Measurements from ENCODE around the gene NEUROG1. TPM values are rescaled to one million over a fixed set of nuclear protein-coding genes. Genes with fewer than 3 reads are reported as not detected.

NEUROG1 gene
- total RNA-seq, 1 donor from 2014 or later, result 222 TPM

- peaks cover 38% of the 10 kb centered on the region for H3K4me1 Mint-ChIP-seq (ENCODE audit: low read depth, unreplicated experiment)
- H3K9me3 Mint-ChIP-seq (ENCODE audit: unreplicated experiment), result peaks cover 10% of the 10 kb centered on the region
- H3K27me3 Mint-ChIP-seq (ENCODE audit: unreplicated experiment), result peaks cover 7% of the 10 kb centered on the region
- H3K4me3 Mint-ChIP-seq (ENCODE audit: unreplicated experiment), result no peak overlapping the region
- TF ChIP-seq, protein P1, sequence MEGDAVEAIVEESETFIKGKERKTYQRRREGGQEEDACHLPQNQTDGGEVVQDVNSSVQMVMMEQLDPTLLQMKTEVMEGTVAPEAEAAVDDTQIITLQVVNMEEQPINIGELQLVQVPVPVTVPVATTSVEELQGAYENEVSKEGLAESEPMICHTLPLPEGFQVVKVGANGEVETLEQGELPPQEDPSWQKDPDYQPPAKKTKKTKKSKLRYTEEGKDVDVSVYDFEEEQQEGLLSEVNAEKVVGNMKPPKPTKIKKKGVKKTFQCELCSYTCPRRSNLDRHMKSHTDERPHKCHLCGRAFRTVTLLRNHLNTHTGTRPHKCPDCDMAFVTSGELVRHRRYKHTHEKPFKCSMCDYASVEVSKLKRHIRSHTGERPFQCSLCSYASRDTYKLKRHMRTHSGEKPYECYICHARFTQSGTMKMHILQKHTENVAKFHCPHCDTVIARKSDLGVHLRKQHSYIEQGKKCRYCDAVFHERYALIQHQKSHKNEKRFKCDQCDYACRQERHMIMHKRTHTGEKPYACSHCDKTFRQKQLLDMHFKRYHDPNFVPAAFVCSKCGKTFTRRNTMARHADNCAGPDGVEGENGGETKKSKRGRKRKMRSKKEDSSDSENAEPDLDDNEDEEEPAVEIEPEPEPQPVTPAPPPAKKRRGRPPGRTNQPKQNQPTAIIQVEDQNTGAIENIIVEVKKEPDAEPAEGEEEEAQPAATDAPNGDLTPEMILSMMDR (IDR thresholded peaks at IDR 0.05; ENCODE audit: partially characterized antibody, unreplicated experiment), result no peak
- H3K27ac Mint-ChIP-seq (ENCODE audit: unreplicated experiment), result peak overlapping the region; percentile 38
- H3K36me3 Mint-ChIP-seq (ENCODE audit: unreplicated experiment), result no peaks in the 10 kb centered on the region
- no peak for DNase-seq
Measured at GRCh38 chr5:135487037-135487395, 48.7 kb downstream of the NEUROG1 start.

DNA sequence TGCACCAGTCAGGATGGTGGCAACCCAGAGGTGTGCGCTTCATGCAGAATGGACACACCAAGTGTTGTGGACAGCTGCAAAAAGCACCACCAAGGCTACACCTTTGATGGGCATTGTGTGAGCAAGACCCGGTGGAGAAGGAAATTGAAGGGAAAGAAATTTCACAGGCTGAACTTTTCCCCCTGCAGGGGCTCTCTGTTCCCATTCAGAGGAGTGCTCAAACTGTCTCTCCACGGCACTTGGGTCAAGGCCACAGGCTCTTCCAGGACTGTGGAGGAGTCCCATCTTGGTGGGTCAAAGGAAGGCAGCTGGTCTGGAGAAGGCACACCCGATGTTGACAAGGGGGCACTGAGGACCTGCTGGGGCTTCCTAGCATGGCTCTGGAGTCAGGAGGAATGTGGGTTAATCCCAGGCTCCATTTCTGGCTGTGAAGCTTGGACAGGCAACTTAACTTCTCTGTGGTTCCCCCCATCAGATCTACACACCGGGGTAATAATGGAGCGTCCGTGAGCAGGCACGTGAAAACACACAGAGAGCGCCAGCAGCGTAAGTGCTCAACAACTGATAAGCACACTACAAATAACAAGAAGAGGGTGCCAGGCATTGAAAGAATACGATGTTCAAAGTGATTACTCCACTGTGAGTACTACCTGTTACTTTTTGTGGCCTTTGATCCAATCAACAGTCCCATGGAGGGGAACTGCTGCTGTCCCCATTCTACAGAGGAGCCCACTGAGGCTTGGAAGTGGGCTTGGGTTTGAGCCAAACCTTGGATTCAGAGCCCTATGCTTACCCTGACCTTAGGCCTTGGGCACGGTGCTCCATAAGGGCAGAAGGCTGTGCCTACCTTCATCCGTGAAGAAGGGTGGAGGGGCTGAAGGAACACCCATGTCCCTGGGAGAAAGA lies 49.4 kb downstream of the NEUROG1 start:
- Mint-ChIP-seq H3K9me3 (ENCODE audit: unreplicated experiment) (peaks cover 10% of the 10 kb centered on the region), H3K27ac (ENCODE audit: unreplicated experiment) (peak overlapping the region; percentile 8), H3K4me1 (ENCODE audit: low read depth, unreplicated experiment) (peaks cover 38% of the 10 kb centered on the region), H3K27me3 (ENCODE audit: unreplicated experiment) (peaks cover 7% of the 10 kb centered on the region), H3K36me3 (ENCODE audit: unreplicated experiment) (no peaks in the 10 kb centered on the region), H3K4me3 (ENCODE audit: unreplicated experiment) (no peak overlapping the region)
- TF ChIP-seq, protein P1 (IDR thresholded peaks at IDR 0.05; ENCODE audit: partially characterized antibody, unreplicated experiment), result no peak
- no peak for DNase-seq

DNA sequence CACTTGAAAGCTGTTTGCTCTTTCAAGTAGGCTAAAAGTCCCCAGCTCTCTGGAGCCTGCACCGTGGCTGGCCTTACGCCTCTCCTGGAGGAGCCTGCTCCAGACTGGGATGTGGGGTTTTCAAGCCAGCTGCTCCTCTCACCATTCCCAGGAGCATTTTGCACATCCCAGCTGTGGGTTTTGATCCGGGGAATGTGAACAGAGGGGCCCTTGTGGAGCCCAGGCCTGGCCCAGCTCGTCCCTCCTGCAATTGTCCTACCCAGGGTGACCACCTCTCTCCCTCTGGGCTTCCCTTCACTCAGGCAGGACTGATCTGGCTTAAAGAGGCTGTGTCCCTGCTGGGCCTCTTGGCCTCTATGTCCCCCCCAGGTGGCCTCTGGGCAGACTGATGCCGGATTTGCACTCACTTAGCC lies 51.1 kb downstream of the NEUROG1 start:
- Mint-ChIP-seq H3K27me3 (ENCODE audit: unreplicated experiment) (peaks cover 7% of the 10 kb centered on the region), H3K4me3 (ENCODE audit: unreplicated experiment) (no peak overlapping the region), H3K4me1 (ENCODE audit: low read depth, unreplicated experiment) (peaks cover 41% of the 10 kb centered on the region), H3K9me3 (ENCODE audit: unreplicated experiment) (peaks cover 13% of the 10 kb centered on the region), H3K27ac (ENCODE audit: unreplicated experiment) (peak overlapping the region; percentile 48), H3K36me3 (ENCODE audit: unreplicated experiment) (peaks cover 4% of the 10 kb centered on the region)
- no peak for DNase-seq
- TF ChIP-seq, protein P1 (IDR thresholded peaks at IDR 0.05; ENCODE audit: partially characterized antibody, unreplicated experiment), result no peak

Other genes starting within 250 kb of the NEUROG1 start
- 215 TPM for gene MACROH2A1, start 136.7 kb downstream of the NEUROG1 start, total RNA-seq (ENCODE audit: unreplicated experiment)
- not detected for gene DCANP1, start 88.6 kb downstream of the NEUROG1 start, total RNA-seq (ENCODE audit: unreplicated experiment)
- not detected for gene TIFAB, start 83.6 kb downstream of the NEUROG1 start, total RNA-seq (ENCODE audit: unreplicated experiment)
- 0.32 TPM for gene CXCL14, start 43.0 kb upstream of the NEUROG1 start, total RNA-seq (ENCODE audit: unreplicated experiment)